Stimulated activated naive CD8-positive, alpha-beta T cell treated with anti-CD3 and anti-CD28 coated beads, Interleukin-15, amount 100 ng/mL, for 72 hours (primary cell): ENCODE data around the gene CPB1.

ENCODE experiments used
- ATAC-seq: fragments of 150-1000 bp; cut with Tn5 transposase; 2 replicates; pipeline ENCODE4 v1.10.0; 2021; ENCODE audit warnings: mild to moderate bottlenecking, moderate library complexity
- DNase-seq, 2 donors: peaks; one replicate each; pipeline ENCODE4 v3.0.0; 2021 to 2022
- H3K27ac Mint-ChIP-seq, 2 donors: one replicate each; pipeline ENCODE4 v1.8.0; 2022; ENCODE audit warnings: mild to moderate bottlenecking in 2 of 2, mixed read lengths in 2 of 2, moderate library complexity in 2 of 2
- H3K27me3 Mint-ChIP-seq: one replicate; pipeline ENCODE4 v1.8.0; 2022; ENCODE audit warnings: mixed read lengths
- H3K4me1 Mint-ChIP-seq: one replicate; pipeline ENCODE4 v1.8.0; 2022; ENCODE audit warnings: mild to moderate bottlenecking, mixed read lengths
- H3K4me3 Mint-ChIP-seq, 2 donors: one replicate each; pipeline ENCODE4 v1.8.0; 2022; ENCODE audit warnings: mild to moderate bottlenecking in 2 of 2, mixed read lengths in 2 of 2, moderate library complexity in 1 of 2
- H3K9me3 Mint-ChIP-seq, 2 donors: one replicate each; pipeline ENCODE4 v1.8.0; 2022; ENCODE audit warnings: mixed read lengths in 2 of 2

CPB1 gene

DNA sequence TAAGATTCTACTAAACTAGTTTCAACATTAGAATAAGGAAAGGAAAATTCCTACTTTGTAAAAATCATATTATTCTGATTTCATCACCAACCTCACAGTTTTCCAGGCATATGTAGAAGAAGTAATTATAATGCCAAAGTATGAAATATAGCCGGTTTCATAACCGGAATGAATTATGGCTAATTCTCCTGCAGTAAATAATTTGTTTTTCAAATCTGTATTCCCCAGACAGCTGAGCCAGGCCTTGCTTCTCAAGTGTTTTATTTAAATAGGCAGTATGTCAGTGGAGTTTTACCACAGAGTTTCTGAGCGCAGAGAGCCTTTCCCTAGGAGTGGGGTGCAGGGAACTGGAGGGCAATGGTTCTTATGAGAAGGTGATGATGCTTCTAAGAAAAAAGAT lies 28.8 kb downstream of the CPB1 start:
- H3K27me3 Mint-ChIP-seq: no peaks in the 10 kb centered on the region

DNA sequence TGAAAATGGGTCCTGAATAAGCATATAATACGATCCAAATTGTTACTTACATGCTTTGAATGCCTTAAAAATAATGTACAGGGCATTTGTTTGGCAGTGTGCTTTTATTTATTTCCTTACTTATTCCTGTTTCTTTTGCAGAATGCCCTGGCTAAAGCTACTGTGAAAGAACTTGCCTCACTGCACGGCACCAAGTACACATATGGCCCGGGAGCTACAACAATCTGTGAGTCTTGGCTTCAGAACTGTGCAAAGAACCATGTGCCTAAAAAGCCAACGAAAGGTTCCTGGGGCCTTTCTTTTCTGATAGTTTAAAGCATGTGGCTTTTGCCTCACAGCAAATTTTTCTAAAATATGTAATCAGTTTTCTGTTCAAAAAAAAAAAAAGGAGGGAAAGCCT lies 29.7 kb downstream of the CPB1 start:
- no peak for ATAC-seq
- Mint-ChIP-seq H3K27me3 (peaks cover 6% of the 10 kb centered on the region), H3K4me1 (no peaks in the 10 kb centered on the region), H3K27ac (no peak overlapping the region), H3K4me3 (no peak overlapping the region), H3K9me3 (no peaks in the 10 kb centered on the region)
- no peak for DNase-seq

More for the DNA sequence above, 28.8 kb downstream of the CPB1 start:
- Mint-ChIP-seq H3K27ac (no peak overlapping the region), H3K4me3 (no peak overlapping the region), H3K9me3 (no peaks in the 10 kb centered on the region), H3K4me1 (no peaks in the 10 kb centered on the region)
- DNase-seq: no peak
- no peak for ATAC-seq

DNA sequence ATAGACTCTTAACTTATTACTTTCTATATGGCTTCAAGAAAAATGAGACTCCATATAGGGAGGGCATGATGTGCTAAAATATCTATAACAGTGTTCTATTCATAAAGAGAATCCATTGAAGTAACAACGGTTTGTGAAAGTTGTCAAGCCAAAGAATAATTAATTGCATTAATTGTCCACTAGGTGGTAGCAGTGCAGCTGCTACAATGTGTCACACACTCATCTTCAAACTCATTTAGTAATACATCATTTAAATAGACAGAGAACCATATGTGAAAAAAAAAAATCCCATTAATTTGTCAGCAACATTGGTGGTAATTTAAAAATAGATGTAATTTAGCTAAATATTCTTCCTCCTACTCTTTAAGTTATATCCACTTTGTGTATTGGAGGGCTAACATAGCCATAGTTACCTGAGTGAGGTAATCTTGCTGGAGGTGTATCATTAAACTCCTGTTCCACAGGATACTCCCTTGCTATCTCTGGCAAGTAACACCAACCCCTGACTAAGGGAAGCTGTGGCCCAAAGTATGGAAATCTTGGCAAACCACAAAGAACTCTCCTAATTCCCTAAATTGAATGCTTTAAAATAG lies 33.8 kb downstream of the CPB1 start:
- no peak for ATAC-seq
- no peak for DNase-seq
- no peak overlapping the region for H3K4me3 Mint-ChIP-seq

DNA sequence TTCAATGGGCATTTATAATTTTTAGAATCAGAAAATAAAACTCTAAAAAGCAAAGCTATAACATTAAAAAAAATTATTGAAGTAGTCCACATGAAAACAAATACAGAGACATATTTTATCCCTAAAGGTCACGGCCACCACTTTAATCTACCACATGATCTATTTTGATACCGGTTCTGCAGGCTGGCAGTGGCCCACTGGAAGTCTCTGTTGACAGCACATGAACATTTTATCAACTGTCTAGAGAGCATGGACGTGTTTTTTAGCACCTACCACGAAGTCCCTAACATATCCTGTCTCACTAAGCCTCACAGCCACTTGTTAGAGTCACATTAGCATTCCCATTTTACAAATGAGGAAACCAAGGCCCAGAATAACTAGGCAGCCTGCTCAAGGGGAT lies 35.7 kb downstream of the CPB1 start:
- no peak overlapping the region for H3K4me3 Mint-ChIP-seq
- H3K4me1 Mint-ChIP-seq: no peaks in the 10 kb centered on the region
- ATAC-seq (no peak), DNase-seq (no peak)
- peaks cover 7% of the 10 kb centered on the region for H3K27me3 Mint-ChIP-seq
- H3K9me3 Mint-ChIP-seq: no peaks in the 10 kb centered on the region
- H3K27ac Mint-ChIP-seq: no peak overlapping the region

More for the DNA sequence above, 33.8 kb downstream of the CPB1 start:
- no peak overlapping the region for H3K27ac Mint-ChIP-seq
- H3K9me3 Mint-ChIP-seq: no peaks in the 10 kb centered on the region
- H3K27me3 Mint-ChIP-seq: peaks cover 7% of the 10 kb centered on the region
- no peaks in the 10 kb centered on the region for H3K4me1 Mint-ChIP-seq

DNA sequence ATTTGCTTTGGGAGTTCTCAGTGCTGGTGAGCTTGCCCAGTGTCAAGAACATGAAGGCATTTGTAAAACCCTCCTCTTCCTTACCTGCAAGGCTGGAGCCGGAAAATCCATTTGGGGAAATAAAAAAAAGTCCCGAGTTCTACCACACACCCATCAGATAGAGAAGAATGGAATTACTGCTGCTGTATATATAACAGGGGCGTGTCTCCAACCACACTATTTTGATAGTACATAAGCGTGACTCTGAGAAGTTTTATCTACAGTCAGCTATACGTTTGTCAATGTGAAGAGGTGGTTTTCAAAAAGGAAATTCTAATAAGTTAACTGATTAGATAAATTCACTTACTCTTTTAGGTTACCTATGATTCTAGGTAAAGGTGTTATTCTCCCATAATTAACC lies 36.2 kb downstream of the CPB1 start:
- H3K9me3 Mint-ChIP-seq: no peaks in the 10 kb centered on the region
- H3K4me1 Mint-ChIP-seq: no peaks in the 10 kb centered on the region
- ATAC-seq: no peak
- no peak for DNase-seq
- no peak overlapping the region for H3K4me3 Mint-ChIP-seq
- H3K27ac Mint-ChIP-seq: no peak overlapping the region
- peaks cover 7% of the 10 kb centered on the region for H3K27me3 Mint-ChIP-seq

DNA sequence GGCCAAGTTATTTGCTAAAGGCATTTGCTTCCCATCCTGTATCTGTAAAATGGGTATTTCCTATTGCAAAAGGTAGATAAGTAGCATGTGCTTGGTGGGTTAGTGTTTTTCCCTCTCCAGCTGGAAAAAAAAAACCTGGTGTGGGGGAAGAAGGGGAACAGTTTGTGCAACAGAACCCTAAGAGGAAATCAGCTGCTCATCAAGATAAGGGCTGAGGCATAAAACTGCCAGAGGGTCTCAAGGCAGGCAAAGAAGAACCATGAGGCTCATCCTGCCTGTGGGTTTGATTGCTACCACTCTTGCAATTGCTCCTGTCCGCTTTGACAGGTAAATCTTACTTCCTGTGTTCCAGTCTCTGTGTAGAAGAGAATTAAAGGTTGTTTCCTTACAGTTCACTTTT lies 37.4 kb downstream of the CPB1 start, which contains the start of gene CPA3:
TSS of gene CPA3 (plus strand) at position 248 of the 400 bp plus-strand sequence. CDS start at position 260, 12 bp downstream.
- no peak for DNase-seq
- no peak within 1 kb of the TSS for H3K27ac Mint-ChIP-seq
- H3K4me1 Mint-ChIP-seq: no peaks in the 10 kb centered on the region
- H3K4me3 Mint-ChIP-seq: no peak within 1 kb of the TSS
- peaks cover 7% of the 10 kb centered on the region for H3K27me3 Mint-ChIP-seq
- no peaks in the 10 kb centered on the region for H3K9me3 Mint-ChIP-seq
- ATAC-seq: no peak

DNA sequence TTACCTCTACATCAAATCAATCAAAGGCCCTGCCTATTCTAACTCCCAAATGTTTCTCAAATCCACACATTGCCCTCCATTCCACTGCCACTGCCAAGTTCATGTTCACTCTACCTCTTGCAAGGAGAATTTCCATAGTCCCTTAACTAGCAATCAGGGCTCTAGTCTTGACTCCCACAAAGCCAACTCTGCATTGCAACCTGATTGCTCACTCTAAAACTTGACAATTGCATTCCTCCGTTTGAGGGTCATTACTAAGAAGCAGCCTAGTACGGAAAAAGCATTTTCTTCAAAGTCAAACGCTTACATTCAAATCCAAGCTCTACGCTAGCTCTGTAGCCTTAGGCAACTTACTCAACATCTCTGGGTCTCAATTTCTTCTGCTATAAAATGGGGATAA lies 38.6 kb downstream of the CPB1 start:
- Mint-ChIP-seq H3K4me3 (no peak overlapping the region), H3K9me3 (no peaks in the 10 kb centered on the region), H3K4me1 (no peaks in the 10 kb centered on the region), H3K27me3 (peaks cover 7% of the 10 kb centered on the region), H3K27ac (no peak overlapping the region)
- ATAC-seq (no peak), DNase-seq (no peak)

DNA sequence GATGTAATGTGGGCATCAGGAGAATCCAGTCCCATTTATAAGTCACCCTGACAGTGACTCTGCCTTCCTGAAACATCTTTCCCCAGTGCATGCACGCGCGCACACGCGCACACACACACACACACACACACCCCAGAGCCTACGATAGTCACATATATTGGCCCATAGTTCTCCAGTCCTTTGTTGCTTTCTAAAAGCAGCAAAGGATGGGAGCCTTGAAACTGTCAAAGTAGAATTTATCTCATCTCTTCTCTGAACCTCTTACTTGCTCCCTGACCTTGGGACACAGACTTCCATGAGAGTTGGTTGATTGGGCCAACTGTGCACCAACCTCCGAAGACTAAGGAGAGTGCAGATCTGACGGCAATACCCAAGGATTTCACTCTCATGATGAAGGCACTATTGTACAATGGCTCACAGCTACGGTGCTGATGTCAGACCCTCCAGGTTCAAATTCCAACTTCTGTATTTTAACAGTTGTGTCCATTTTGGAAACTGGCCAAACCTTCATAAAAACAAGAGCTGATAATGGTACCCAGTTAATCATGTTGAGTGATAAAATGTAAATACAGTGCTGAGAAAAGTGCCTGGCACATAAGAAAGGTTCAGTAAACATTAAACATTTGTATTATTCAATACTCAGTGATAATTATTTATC lies 45.8 kb downstream of the CPB1 start:
- Mint-ChIP-seq H3K4me3 (no peak overlapping the region), H3K4me1 (no peaks in the 10 kb centered on the region), H3K27me3 (no peaks in the 10 kb centered on the region), H3K9me3 (no peaks in the 10 kb centered on the region), H3K27ac (no peak overlapping the region)
- DNase-seq (no peak), ATAC-seq (no peak)

DNA sequence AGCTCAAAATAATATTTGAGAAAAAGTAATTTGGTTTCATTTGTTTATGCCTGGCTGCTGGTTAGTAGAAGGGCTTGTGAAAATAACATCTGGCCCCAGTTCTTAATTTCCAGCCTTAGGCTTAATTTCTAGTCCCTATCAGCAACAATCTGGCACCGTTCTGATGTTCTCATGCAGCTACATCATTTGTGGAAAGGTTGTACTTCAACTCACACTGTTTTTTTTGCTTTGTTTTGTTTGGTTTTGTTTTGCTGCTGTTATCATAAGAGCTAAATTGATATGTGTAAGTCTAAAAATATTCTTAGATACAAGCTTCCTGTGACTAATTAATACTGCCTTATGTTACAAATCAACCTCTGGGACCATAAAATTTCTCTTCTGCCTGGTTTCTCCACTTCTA lies 46.4 kb downstream of the CPB1 start:
- H3K4me3 Mint-ChIP-seq: no peak overlapping the region
- H3K27me3 Mint-ChIP-seq: peaks cover 2% of the 10 kb centered on the region
- H3K9me3 Mint-ChIP-seq: no peaks in the 10 kb centered on the region

DNA sequence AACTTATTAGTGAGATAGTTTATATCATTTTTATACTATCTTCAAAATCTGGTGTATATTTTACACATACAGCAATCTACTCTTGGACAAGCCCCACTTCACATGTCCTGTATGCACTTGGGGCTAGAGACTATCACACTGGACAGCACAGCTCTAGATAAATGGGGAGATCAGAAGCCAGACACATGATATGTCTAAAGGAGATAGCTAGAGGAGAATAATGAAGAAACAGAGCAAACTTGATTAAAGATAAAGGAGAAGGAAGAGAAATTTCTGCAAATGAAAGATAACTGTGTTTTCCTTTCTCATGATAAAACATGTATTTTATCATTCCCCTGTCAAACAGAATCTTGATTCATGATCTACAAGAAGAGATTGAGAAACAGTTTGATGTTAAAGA lies 50.5 kb downstream of the CPB1 start:
- no peak for DNase-seq
- no peak overlapping the region for H3K4me3 Mint-ChIP-seq
- ATAC-seq: no peak
- H3K9me3 Mint-ChIP-seq: no peaks in the 10 kb centered on the region
- no peak overlapping the region for H3K27ac Mint-ChIP-seq
- H3K4me1 Mint-ChIP-seq: no peaks in the 10 kb centered on the region
- peaks cover 9% of the 10 kb centered on the region for H3K27me3 Mint-ChIP-seq

More for the DNA sequence above, 46.4 kb downstream of the CPB1 start:
- ATAC-seq: no peak
- Mint-ChIP-seq H3K4me1 (no peaks in the 10 kb centered on the region), H3K27ac (no peak overlapping the region)
- no peak for DNase-seq

DNA sequence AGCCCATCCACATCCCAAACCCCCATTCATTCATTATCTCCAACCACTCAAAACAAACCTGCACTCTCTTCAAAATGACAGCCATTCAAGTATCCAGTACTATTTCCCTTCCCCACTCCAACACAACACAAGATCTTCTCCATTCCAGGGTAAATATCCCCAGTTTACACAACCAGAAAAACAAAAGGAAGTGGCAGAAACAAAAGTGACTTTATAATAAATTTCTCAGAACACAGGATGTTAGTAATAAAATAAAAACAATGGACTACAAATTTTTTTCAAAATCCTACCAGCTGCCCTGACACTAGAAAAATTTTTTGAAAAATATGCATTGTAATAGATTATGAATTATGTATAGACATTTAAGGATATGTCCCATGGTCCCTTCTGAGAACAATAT lies 51.6 kb downstream of the CPB1 start:
- no peaks in the 10 kb centered on the region for H3K4me1 Mint-ChIP-seq
- ATAC-seq: no peak
- no peak for DNase-seq

DNA sequence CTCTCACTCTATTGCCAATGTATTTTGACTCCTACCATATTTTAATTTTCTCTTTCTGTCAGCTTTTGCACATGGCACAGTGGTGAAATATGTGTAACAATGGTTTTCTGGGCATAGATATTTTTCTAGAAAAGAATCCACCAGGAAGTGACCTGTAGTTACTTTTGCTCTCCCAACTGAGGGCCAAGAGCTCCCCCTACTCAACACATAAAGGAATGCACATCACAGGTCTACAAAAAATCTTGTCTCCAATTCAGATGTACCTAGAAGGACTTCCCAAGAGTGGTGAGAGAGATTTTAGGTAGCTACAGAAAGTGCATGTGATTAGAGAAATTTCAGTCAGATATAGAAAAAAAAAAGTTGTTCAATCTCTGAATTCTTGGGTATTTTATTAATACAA lies 53.1 kb downstream of the CPB1 start:
- DNase-seq: no peak

More for the DNA sequence above, 51.6 kb downstream of the CPB1 start:
- H3K4me3 Mint-ChIP-seq: no peak overlapping the region
- H3K27me3 Mint-ChIP-seq: peaks cover 9% of the 10 kb centered on the region
- no peaks in the 10 kb centered on the region for H3K9me3 Mint-ChIP-seq
- no peak overlapping the region for H3K27ac Mint-ChIP-seq

DNA sequence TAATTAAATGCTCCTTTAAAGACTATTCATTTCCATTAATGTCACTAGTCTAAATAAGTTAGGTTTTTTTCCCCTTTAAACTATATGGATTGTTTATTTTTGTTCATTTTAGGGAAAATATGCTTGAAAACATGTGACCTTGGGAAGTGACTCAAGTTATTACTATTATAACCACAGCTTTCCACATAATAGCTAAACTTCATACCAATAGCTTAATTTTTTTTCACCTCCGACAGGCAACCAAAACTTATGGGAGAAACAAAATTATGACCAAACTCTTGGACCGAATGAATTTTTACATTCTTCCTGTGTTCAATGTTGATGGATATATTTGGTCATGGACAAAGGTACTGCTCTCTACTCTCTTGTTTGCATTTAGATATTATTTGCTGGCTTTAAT lies 53.7 kb downstream of the CPB1 start:
- H3K27me3 Mint-ChIP-seq: peaks cover 9% of the 10 kb centered on the region
- no peak overlapping the region for H3K27ac Mint-ChIP-seq
- no peaks in the 10 kb centered on the region for H3K9me3 Mint-ChIP-seq
- ATAC-seq: no peak
- H3K4me3 Mint-ChIP-seq: no peak overlapping the region
- no peak for DNase-seq
- H3K4me1 Mint-ChIP-seq: no peaks in the 10 kb centered on the region

More for the DNA sequence above, 53.1 kb downstream of the CPB1 start:
- H3K27me3 Mint-ChIP-seq: peaks cover 9% of the 10 kb centered on the region
- H3K4me1 Mint-ChIP-seq: no peaks in the 10 kb centered on the region
- H3K4me3 Mint-ChIP-seq: no peak overlapping the region
- ATAC-seq: no peak
- no peak overlapping the region for H3K27ac Mint-ChIP-seq
- H3K9me3 Mint-ChIP-seq: no peaks in the 10 kb centered on the region

DNA sequence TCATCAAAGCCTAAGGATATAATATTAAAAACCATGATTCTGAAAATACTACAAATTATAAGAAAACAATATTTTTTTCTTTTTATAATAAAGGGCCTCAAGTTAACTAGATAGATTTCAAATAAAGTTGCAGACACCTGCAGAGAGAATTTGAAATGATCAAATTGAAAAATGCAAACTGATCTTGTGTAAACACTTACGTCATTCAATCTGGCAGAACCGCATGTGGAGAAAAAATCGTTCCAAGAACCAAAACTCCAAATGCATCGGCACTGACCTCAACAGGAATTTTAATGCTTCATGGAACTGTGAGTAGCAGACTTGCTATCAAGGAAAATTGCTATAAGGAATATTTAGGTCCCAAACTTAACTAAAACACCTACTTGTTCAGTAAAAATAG lies 54.7 kb downstream of the CPB1 start:
- Mint-ChIP-seq H3K27ac (no peak overlapping the region), H3K4me1 (no peaks in the 10 kb centered on the region), H3K9me3 (no peaks in the 10 kb centered on the region), H3K4me3 (no peak overlapping the region), H3K27me3 (peaks cover 9% of the 10 kb centered on the region)
- ATAC-seq (no peak), DNase-seq (no peak)

DNA sequence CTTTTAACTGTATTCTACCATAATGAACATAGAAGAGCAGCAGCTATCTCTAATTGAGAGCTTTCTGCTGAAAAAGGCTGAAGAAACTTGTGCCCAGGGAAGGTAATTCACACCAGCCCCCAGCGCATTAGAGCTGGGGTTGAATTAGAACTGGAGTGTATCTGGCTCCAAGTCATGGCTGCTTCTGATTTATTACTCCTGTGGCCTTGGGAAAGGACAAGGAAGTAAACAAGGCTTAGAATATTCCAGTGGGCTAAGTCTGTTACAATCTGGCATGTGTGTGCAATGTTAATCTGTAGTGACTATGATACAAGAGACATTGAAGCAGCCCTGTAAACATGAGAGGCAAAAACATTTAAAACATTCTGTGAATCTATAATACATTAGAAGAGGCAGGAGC lies 55.6 kb downstream of the CPB1 start:
- no peak overlapping the region for H3K4me3 Mint-ChIP-seq
- DNase-seq: no peak
- H3K27ac Mint-ChIP-seq: no peak overlapping the region
- no peaks in the 10 kb centered on the region for H3K9me3 Mint-ChIP-seq
- ATAC-seq: no peak
- no peaks in the 10 kb centered on the region for H3K4me1 Mint-ChIP-seq
- peaks cover 16% of the 10 kb centered on the region for H3K27me3 Mint-ChIP-seq

DNA sequence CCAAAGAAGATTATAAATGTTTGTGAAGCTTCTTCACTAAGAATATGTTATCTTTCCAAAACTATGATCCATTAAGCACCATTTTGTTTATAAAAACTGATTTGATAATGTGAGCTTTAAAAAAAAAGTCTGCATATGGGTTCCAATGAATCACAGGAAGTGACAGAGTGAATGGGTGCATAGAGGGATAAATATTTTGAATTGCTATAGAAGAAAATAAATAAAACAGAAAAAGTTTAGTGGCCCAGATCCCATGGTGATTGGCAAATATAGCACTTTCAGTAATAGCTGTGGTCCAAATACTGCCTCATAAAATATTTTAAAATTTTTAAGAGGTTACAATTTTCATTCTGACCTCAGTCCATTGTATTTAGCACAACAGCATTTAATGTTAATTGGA lies 56.6 kb downstream of the CPB1 start:
- H3K9me3 Mint-ChIP-seq: no peaks in the 10 kb centered on the region
- H3K27me3 Mint-ChIP-seq: peaks cover 11% of the 10 kb centered on the region
- H3K4me3 Mint-ChIP-seq: no peak overlapping the region
- H3K4me1 Mint-ChIP-seq: no peaks in the 10 kb centered on the region
- DNase-seq: no peak
- ATAC-seq: no peak
- H3K27ac Mint-ChIP-seq: no peak overlapping the region

DNA sequence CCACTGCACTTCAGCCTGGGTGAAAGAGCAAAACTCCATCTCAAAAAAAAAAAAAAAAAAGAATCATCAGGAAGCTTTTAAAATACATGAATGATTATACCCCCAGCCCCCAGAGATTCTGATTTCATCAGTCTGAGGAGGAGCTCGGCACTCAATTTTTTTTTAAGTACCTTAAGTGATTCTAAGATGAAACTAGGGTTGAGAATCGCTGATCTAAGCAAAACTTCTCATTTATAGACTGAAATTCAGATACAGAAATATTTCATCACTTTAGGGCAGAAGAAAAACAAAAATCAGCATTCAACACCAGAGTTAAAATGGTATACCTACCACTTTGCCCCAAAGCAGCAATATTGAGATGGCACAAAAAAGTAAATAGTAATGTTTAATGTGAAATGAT lies 62.2 kb downstream of the CPB1 start:
- no peak overlapping the region for H3K27ac Mint-ChIP-seq
- ATAC-seq (no peak), DNase-seq (no peak)
- H3K27me3 Mint-ChIP-seq: peaks cover 21% of the 10 kb centered on the region
- H3K4me3 Mint-ChIP-seq: no peak overlapping the region
- H3K9me3 Mint-ChIP-seq: no peaks in the 10 kb centered on the region
- no peaks in the 10 kb centered on the region for H3K4me1 Mint-ChIP-seq
